Lung (tissue), 12 donors: ENCODE data around the gene WWC2. TPM values are rescaled to one million over a fixed set of nuclear protein-coding genes. Genes with fewer than 3 reads are reported as not detected.

Source experiments
- ATAC-seq: fragments of 200-7000 bp; cut with Tn5 transposase; one replicate; pipeline ENCODE4 v1.9.1; 2020; ENCODE audit warnings: moderate number of reproducible peaks; ENCODE audit not compliant: insufficient read depth, low FRiP score
- DNase-seq, 3 donors: peaks; one replicate each; pipeline ENCODE4 v3.0.0-alpha.2; 2013 to 2017
- H3K27ac ChIP-seq, 2 donors: one replicate each; pipeline ENCODE4 v1.5.1; 2013; ENCODE audit warnings: mild to moderate bottlenecking in 2 of 2, moderate library complexity in 2 of 2, control low read depth in 1 of 2, inconsistent platforms in 1 of 2, low read depth in 1 of 2, low read length in 1 of 2
- H3K27me3 ChIP-seq, 3 donors: one replicate each; pipeline ENCODE4 v1.5.1; 2013; ENCODE audit warnings: low read length in 2 of 3; ENCODE audit not compliant: control insufficient read depth in 3 of 3, insufficient read depth in 3 of 3
- H3K36me3 ChIP-seq, 4 donors: one replicate each; pipeline ENCODE4 v1.5.1; 2013; ENCODE audit warnings: low read length in 4 of 4, mild to moderate bottlenecking in 1 of 4, moderate library complexity in 1 of 4; ENCODE audit not compliant: control insufficient read depth in 4 of 4, insufficient read depth in 4 of 4
- H3K4me1 ChIP-seq, 5 donors: one replicate each; pipeline ENCODE4 v1.5.1; 2013; ENCODE audit warnings: low read length in 5 of 5, mild to moderate bottlenecking in 2 of 5, moderate library complexity in 1 of 5; ENCODE audit not compliant: control insufficient read depth in 5 of 5, insufficient read depth in 5 of 5
- H3K4me3 ChIP-seq: one replicate; pipeline ENCODE4 v1.5.1; 2013; ENCODE audit warnings: mild to moderate bottlenecking, control low read depth, moderate library complexity
- H3K9ac ChIP-seq, 2 donors: one replicate each; pipeline ENCODE4 v1.5.1; 2013; ENCODE audit warnings: low read length in 2 of 2, control low read depth in 1 of 2; ENCODE audit not compliant: insufficient read depth in 1 of 2
- H3K9me3 ChIP-seq, 4 donors: one replicate each; pipeline ENCODE4 v1.5.1; 2013; ENCODE audit warnings: low read length in 3 of 4, mild to moderate bottlenecking in 1 of 4, moderate library complexity in 1 of 4; ENCODE audit not compliant: control insufficient read depth in 4 of 4, insufficient read depth in 3 of 4
- WGBS, 2 donors: extraction: QIAGEN DNeasy Blood & Tissue Kit; methylation state at CpG; one replicate each; pipeline ENCODE4 v1.1.7; 2013; 5-methylcytosine and 5-hydroxymethylcytosine counted together
- polyA plus RNA-seq, 2 donors: library from polyadenylated mRNA; stranded (reverse); fragments of 200-250 nt; gene quantifications; one replicate each; pipeline ENCODE4 v1.2.1, GENCODE V29; 2013
- total RNA-seq, 2 donors: library from RNA; depleted of rRNA in 1 of 2; stranded (reverse); fragments of >200 nt in 1 of 2; gene quantifications; one replicate each; pipeline ENCODE4 v1.2.1, GENCODE V29; 2014 to 2021
- TF ChIP-seq, protein P1 (sequence below): IDR thresholded peaks from 2 replicates; pipeline ENCODE4 v1.5.1; 2012; ENCODE audit warnings: mild to moderate bottlenecking; ENCODE audit errors: control extremely low read depth, extremely low read depth
- donor health status: control.
- donor health status: control.
- donor health status: Bipolar disorder and iron deficiency.
- donor health status: healthy.
- donor health status: DM: yes; HTN: yes; CAD: no.

WWC2 gene
- total and polyA plus RNA-seq, 4 donors: 15.6 to 124 (median 45.2) TPM

DNA sequence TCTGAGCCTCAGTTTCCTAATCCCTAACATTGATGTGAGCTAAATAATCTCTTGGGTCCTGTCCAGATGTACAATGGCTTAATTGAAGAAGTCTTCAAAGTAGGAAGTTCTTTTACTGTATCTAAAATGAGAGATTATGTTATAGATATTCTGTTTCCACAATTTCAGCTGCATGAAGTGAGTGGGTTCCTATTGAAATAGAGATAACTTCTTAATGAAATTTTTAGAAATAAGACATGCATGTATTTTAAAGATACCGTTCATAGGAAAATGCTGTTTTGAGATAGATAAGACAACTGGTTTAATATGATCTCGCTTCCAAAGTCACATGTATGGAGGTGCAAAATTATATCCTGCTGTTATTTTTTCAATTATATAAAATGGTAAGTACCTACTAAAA, 149.1 kb downstream of the WWC2 start:
- DNase-seq: no peak
- TF ChIP-seq, protein P1, sequence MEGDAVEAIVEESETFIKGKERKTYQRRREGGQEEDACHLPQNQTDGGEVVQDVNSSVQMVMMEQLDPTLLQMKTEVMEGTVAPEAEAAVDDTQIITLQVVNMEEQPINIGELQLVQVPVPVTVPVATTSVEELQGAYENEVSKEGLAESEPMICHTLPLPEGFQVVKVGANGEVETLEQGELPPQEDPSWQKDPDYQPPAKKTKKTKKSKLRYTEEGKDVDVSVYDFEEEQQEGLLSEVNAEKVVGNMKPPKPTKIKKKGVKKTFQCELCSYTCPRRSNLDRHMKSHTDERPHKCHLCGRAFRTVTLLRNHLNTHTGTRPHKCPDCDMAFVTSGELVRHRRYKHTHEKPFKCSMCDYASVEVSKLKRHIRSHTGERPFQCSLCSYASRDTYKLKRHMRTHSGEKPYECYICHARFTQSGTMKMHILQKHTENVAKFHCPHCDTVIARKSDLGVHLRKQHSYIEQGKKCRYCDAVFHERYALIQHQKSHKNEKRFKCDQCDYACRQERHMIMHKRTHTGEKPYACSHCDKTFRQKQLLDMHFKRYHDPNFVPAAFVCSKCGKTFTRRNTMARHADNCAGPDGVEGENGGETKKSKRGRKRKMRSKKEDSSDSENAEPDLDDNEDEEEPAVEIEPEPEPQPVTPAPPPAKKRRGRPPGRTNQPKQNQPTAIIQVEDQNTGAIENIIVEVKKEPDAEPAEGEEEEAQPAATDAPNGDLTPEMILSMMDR: no peak
- no peak for ATAC-seq
- H3K9me3 ChIP-seq: no peaks in the 10 kb centered on the region
- H3K27ac ChIP-seq: no peak overlapping the region
- H3K36me3 ChIP-seq: peaks cover 7 to 25% (median 14%) of the 10 kb centered on the region in 4 donors
- no peak overlapping the region for H3K9ac ChIP-seq
- H3K4me3 ChIP-seq: no peak overlapping the region
- WGBS, 2 donors: 93 to 94% methylated on average over 2 of the region's 2 CpGs
- H3K4me1 ChIP-seq: peaks cover 0 to 4% (median 0%) of the 10 kb centered on the region in 5 donors
- H3K27me3 ChIP-seq: no peaks in the 10 kb centered on the region

GRCh38 chr4:183249854-183250253, 150.8 kb downstream of the WWC2 start:
- H3K4me3 ChIP-seq: no peak overlapping the region
- H3K36me3 ChIP-seq: peaks cover 14 to 27% (median 19%) of the 10 kb centered on the region in 4 donors
- H3K9me3 ChIP-seq: no peaks in the 10 kb centered on the region
- peak; percentile 28 to 65 (median 53) for DNase-seq
- TF ChIP-seq, protein P1: peak; percentile 26
- WGBS, 2 donors: 28 to 51% methylated on average over 2 of the region's 2 CpGs
- no peak for ATAC-seq
- peaks cover 0 to 4% (median 0%) of the 10 kb centered on the region in 5 donors for H3K4me1 ChIP-seq
- H3K9ac ChIP-seq: no peak overlapping the region
- no peaks in the 10 kb centered on the region for H3K27me3 ChIP-seq
- H3K27ac ChIP-seq: no peak overlapping the region

DNA sequence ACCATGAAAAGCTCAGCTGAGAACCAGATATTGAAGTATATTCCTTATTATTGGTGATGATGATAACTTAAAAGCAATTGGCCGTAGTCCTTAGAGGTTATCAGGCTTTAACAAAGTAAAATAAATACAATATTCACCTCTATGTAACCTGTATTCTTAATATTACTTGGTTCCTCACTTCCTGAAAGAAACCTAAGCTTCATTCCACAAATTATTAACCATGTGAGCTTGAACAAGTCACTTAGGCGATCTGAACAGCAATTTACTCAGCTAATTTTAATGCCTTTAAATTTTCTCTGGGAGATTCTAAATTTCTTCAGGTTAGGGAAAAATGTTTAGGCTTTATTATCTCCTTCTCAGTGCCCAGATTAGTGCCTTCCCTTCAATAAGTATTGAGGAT, 151.8 kb downstream of the WWC2 start:
- H3K9me3 ChIP-seq: no peaks in the 10 kb centered on the region
- peaks cover 9 to 22% (median 15%) of the 10 kb centered on the region in 4 donors for H3K36me3 ChIP-seq
- WGBS, 2 donors: 74 to 86% methylated on average over 2 of the region's 2 CpGs
- no peak overlapping the region for H3K4me3 ChIP-seq
- no peak overlapping the region for H3K9ac ChIP-seq
- no peaks in the 10 kb centered on the region for H3K27me3 ChIP-seq
- no peak overlapping the region for H3K27ac ChIP-seq
- peaks cover 0 to 4% (median 0%) of the 10 kb centered on the region in 5 donors for H3K4me1 ChIP-seq
- DNase-seq: no peak
- TF ChIP-seq, protein P1: no peak
- no peak for ATAC-seq

GRCh38 chr4:183252959-183253358, 153.9 kb downstream of the WWC2 start:
- Histone ChIP-seq H3K36me3 (peaks cover 9 to 18% (median 14%) of the 10 kb centered on the region in 4 donors), H3K4me3 (no peak overlapping the region), H3K27ac (peak overlapping the region in 1 of 2 donors; percentile 56), H3K9ac (no peak overlapping the region), H3K9me3 (no peaks in the 10 kb centered on the region), H3K4me1 (peaks cover 0 to 4% (median 0%) of the 10 kb centered on the region in 5 donors), H3K27me3 (no peaks in the 10 kb centered on the region)
- ATAC-seq: no peak
- 84 to 91% methylated on average over 4 of the region's 4 CpGs for WGBS, 2 donors
- DNase-seq: no peak
- TF ChIP-seq, protein P1: no peak
